Measurements from ENCODE around the gene SAMD13.

Gene SAMD13

GRCh38 chr1:84301004-84301784 lies at the start of gene SAMD13:
SAMD13 (plus strand) TSS chr1:84301708; CDS start chr1:84303235, 1,527 bp downstream.
- no peak for DNase-seq (ENCODE audit: extremely low read depth in 1 of 2, low read depth in 1 of 2)

- no peak for DNase-seq (ENCODE audit: extremely low read depth in 1 of 2, low read depth in 1 of 2)
These were observed 48.5 kb upstream of the SAMD13 start for GRCh38 chr1:84253036-84253435.

DNA sequence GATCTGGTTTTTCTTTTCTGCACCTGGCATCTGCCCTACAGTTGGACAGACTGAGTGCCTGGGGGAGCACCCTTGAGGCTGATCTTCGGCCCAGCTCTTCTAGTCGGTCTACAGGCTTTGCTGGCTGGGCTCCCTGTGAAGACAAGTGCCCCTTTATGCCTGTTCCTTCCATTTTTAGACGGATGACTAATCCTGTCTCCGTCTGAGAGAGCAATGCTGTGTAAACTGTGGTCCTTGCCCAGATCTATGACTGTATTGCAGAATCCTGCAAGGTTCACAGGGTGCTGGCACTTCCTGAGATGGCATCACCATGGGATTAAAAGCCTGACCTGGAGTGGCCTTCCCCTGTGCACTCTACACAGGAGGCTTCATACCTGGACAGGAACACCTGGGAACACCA lies 47.6 kb upstream of the SAMD13 start:
- DNase-seq (ENCODE audit: extremely low read depth in 1 of 2, low read depth in 1 of 2) = no peak

- no peak for DNase-seq (ENCODE audit: extremely low read depth in 1 of 2, low read depth in 1 of 2)
These were observed 46.7 kb upstream of the SAMD13 start for GRCh38 chr1:84254703-84255238.

GRCh38 chr1:84255582-84255981 lies 45.9 kb upstream of the SAMD13 start:
- DNase-seq (ENCODE audit: extremely low read depth in 1 of 2, low read depth in 1 of 2) = no peak

DNA sequence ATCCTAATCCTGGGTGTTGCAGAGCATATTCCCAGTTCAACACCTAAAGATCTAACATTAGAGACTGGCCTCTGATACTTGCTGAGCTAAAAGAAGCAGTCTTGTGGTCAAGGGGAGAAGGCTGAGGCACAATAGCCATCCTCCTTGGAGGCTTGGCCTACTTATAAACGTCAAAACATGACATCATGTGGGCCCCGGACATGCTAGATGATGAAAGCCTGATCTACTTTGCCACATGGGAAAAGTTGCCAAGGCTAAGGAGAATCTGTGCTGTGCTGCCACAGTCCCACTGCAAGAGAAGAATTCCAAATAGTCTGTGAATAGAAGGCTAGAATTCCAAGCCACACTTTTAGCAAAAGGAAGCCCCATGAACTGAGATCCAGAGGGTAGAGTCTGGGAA lies 43.9 kb upstream of the SAMD13 start:
- no peak for DNase-seq (ENCODE audit: extremely low read depth in 1 of 2, low read depth in 1 of 2)

- no peak for DNase-seq (ENCODE audit: extremely low read depth in 1 of 2, low read depth in 1 of 2)
These were observed 42.1 kb upstream of the SAMD13 start for GRCh38 chr1:84259376-84259775.

GRCh38 chr1:84259989-84260388 lies 41.5 kb upstream of the SAMD13 start:
- DNase-seq (ENCODE audit: extremely low read depth in 1 of 2, low read depth in 1 of 2) = no peak

- DNase-seq (ENCODE audit: extremely low read depth in 1 of 2, low read depth in 1 of 2) = no peak
These were observed 40.5 kb upstream of the SAMD13 start for GRCh38 chr1:84260852-84261518.

GRCh38 chr1:84264961-84265360 lies 36.5 kb upstream of the SAMD13 start:
- no peak for DNase-seq (ENCODE audit: extremely low read depth in 1 of 2, low read depth in 1 of 2)

DNA sequence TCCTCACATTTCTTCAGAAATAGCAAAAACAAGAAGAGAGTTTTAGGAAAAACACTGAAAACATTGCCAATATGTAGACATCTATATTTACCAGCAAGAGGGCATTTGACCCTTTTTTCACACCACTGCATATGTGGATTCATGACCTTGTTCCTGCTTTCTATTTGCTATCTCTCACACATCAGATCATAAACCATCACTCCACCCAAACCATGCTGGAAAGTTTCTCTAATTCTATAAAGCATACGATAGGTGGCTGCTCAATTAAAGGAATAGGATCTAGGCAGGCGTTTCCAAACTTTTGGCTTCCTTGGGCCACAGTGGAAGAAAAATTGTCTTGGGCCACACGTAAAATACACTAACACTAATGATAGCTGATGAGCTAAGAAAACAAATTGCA lies 35.6 kb upstream of the SAMD13 start:
- DNase-seq (ENCODE audit: extremely low read depth in 1 of 2, low read depth in 1 of 2) = no peak

DNA sequence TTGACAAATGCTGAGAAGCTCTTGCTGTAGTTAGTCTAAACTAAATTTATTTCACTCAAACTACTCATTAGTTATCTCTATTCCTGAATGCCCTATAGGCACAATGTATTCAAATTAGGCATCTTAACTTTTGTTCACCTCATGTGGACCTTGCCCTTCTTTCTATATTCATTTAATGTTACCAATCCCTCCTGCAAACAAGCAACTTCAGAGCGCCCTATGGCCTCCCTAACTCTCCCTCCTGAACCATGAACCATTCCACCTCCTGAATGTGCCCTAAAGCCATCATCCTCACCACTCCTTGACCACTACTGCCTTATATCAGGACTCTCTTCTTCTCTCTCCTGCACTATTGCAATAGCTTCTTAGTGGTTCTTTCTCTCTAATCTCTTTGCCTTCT lies 34.8 kb upstream of the SAMD13 start:
- DNase-seq (ENCODE audit: extremely low read depth in 1 of 2, low read depth in 1 of 2) = no peak

GRCh38 chr1:84267476-84267875 lies 34.0 kb upstream of the SAMD13 start:
- DNase-seq (ENCODE audit: extremely low read depth in 1 of 2, low read depth in 1 of 2) = no peak

DNA sequence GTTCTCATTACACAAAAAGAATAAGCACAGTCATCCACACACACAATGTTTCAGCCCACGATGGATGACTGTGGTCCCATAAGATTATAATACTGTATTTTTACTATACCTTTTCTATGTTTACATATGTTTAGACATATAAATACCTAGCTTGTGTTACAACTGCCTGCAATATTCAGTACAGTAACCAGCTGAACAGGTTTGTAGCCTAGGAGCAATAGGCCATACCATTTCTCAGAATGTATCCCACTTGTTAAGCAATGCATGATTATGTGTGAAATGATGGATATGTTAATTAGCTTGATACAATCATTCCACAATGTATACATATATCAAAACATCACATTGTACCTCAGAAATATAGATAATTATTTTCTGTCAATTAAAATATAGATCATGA lies 33.2 kb upstream of the SAMD13 start:
- no peak for DNase-seq (ENCODE audit: extremely low read depth in 1 of 2, low read depth in 1 of 2)

GRCh38 chr1:84269306-84269705 lies 32.2 kb upstream of the SAMD13 start:
- no peak for DNase-seq (ENCODE audit: extremely low read depth in 1 of 2, low read depth in 1 of 2)

DNA sequence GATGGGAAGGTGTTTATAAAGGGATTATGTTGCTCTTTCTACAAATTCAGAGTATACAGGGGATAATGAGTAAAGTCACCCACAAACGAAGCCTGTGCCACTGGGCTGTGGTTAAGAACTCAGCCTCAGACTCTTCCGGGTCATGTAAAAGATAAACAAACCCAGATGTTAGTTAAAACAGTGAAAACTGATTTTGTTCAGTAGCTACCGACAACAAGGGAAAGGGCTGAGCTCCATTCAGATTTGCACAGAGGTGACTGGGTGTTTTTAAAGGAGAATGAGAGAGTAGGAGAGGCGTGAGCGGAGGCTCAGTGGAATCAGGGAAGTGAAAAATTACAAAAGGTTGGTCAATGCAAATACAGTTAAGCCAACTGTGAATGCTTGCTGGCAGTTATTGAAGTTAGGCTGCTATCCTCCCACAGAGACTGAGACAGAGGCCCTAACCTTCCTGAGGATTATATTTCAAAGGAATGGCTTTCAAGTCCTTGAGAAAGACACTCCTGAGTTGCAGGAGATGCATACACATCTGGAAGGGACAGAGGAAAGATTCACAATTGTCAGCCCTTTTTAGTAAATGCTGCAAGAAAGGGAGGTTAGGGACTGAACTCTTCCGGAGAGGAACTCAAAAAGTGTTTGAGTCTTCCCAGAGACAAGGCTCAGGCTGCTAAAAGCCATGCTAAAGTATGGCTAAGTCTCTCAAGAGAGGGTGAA lies 29.9 kb upstream of the SAMD13 start:
- no peak for DNase-seq (ENCODE audit: extremely low read depth in 1 of 2, low read depth in 1 of 2)

DNA sequence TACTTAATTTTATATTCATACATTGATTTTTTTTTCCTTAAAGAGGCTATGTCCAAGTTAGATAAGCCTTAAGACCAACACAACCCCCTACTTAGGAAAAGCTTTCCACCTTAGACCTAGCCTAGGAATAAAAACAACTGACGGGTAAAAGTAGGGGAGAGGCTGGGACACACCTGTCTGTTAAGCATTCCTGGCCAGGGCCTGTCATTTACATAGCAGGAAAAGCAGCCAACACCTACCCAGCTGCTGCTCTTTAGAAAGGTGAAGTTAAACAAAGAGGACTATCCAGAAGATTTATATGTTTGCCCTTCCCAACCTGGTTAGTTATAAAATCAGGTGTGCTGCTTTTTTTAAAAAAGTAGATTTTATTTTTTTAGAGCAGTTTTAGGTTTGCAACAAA lies 29.1 kb upstream of the SAMD13 start:
- DNase-seq (ENCODE audit: extremely low read depth in 1 of 2, low read depth in 1 of 2) = no peak

DNA sequence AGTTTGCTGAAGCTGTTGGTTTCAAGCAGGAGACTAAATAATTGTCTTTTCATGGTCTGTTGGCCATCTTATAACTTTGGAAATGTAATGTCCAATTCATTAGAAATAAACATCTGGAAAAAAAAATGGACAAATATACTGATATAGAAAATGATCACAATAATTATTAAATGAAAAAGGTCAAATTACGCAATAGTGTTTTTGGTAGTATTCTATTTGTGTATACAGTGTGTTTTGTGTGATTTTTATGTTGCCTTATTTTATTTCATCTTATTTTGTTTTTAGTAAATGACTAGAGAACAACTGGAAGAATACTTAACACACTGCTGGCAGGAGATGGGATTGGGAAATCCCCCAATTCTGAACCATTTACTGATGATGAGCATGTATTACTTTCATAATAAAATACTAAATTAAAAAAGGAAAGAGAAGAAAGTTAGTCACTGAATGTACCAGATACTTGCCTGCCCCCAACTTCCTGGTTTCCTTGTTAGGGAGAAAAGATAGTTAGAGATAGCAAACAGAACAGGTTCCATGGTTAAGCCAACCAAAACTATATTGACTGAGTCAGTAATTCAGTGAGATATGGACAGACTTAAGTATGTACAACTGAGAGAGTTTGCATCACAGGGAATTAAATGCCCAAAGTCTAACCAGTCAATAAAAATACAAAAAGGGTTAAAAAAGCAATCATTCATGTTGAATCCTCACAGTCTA lies 24.0 kb upstream of the SAMD13 start:
- no peak for DNase-seq (ENCODE audit: extremely low read depth in 1 of 2, low read depth in 1 of 2)

- no peak for DNase-seq (ENCODE audit: extremely low read depth in 1 of 2, low read depth in 1 of 2)
These were observed 22.6 kb upstream of the SAMD13 start for GRCh38 chr1:84278905-84279304.

DNA sequence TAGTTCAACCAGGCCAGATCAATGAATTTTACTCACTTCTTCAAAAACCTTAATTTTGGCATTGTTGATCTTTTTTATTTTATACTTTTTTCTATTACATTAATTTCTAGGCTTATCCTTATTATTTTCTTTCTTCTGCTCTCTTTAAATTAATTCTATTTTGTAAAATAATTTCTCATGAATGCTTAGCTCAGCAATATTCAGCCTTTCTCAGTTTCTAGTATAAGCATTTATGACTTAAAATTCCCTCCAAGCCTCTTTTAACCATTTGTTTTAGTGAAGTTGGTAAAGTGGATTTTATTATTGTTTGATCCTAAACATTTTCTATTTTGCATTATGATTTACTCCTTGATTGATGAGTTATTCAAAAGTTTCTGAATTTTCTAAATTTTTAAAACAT lies 20.6 kb upstream of the SAMD13 start:
- no peak for DNase-seq (ENCODE audit: extremely low read depth in 1 of 2, low read depth in 1 of 2)

- DNase-seq (ENCODE audit: extremely low read depth in 1 of 2, low read depth in 1 of 2) = no peak
These were observed 18.7 kb upstream of the SAMD13 start for GRCh38 chr1:84282780-84283333.

Measured in activated CD8-positive, alpha-beta memory T cell treated with anti-CD3 and anti-CD28 coated beads for 1 hour (primary cell).